PC-9 (cell line): ENCODE measurements around the gene HJV. TPM values are rescaled to one million over a fixed set of nuclear protein-coding genes. Genes with fewer than 3 reads are reported as not detected.

ENCODE experiments used
- BruUV-seq: library from RNA; stranded (reverse); fragments of 400-500 nt; replicated peaks from 2 replicates; lab custom pipeline; 2021; lab: Mats Ljungman, UMichigan
- CTCF ChIA-PET: fragments of 300-600 bp; sonication (Branson Sonifier 250); formaldehyde crosslinking; loops from one replicate; lab custom pipeline; 2022; ENCODE audit warnings: antibody characterized with exemption; lab: Charles Lee
- POLR2A ChIA-PET: fragments of 300-600 bp; sonication (Branson Sonifier 250); formaldehyde crosslinking; loops from one replicate; lab custom pipeline; 2022; ENCODE audit warnings: antibody characterized with exemption; ENCODE audit not compliant: unreplicated experiment; lab: Charles Lee
- DNase-seq, 2 experiments: peaks; one replicate each; pipeline versions ENCODE4 v3.0.0 to v3.0.0-alpha.2; 2015 to 2022; ENCODE audit warnings: mixed read lengths in 1 of 2
- H2AFZ ChIP-seq: fragments of 200-600 bp; sonication (generic); 2 replicates; pipeline ENCODE4 v1.8.1; 2017; ENCODE audit warnings: antibody characterized with exemption
- H3F3A ChIP-seq: fragments of 200-600 bp; sonication (generic); 2 replicates; pipeline ENCODE4 v1.8.1; 2017; ENCODE audit warnings: antibody characterized with exemption, mild to moderate bottlenecking, low read depth; ENCODE audit not compliant: insufficient read depth
- H3K27ac ChIP-seq: fragments of 200-600 bp; sonication (generic); 2 replicates; pipeline ENCODE4 v1.6.1; 2016; ENCODE audit warnings: mixed run types
- H3K27me3 ChIP-seq: fragments of 200-600 bp; sonication (generic); 2 replicates; pipeline ENCODE4 v1.6.1; 2016; ENCODE audit warnings: low read depth, mixed run types; ENCODE audit not compliant: insufficient read depth
- H3K36me3 ChIP-seq: fragments of 200-600 bp; sonication (generic); 2 replicates; pipeline ENCODE4 v1.6.1; 2016; ENCODE audit warnings: low read depth, mixed run types
- H3K4me1 ChIP-seq: fragments of 200-600 bp; sonication (generic); replicated peaks from 2 replicates; pipeline ENCODE4 v1.6.1; 2016; ENCODE audit warnings: mixed run types; ENCODE audit not compliant: insufficient read depth
- H3K4me2 ChIP-seq: fragments of 200-600 bp; sonication (generic); 2 replicates; pipeline ENCODE4 v1.6.1; 2017; ENCODE audit warnings: mixed run types
- H3K4me3 ChIP-seq: fragments of 200-600 bp; sonication (generic); 2 replicates; pipeline ENCODE4 v1.6.1; 2016; ENCODE audit warnings: mixed run types
- H3K79me2 ChIP-seq: fragments of 200-600 bp; sonication (generic); 2 replicates; pipeline ENCODE4 v1.6.1; 2017; ENCODE audit warnings: low read depth, mixed run types
- H3K9me2 ChIP-seq: fragments of 200-600 bp; sonication (generic); 2 replicates; pipeline ENCODE4 v1.8.1; 2017; ENCODE audit warnings: mild to moderate bottlenecking; ENCODE audit not compliant: insufficient read depth
- H3K9me3 ChIP-seq: fragments of 200-600 bp; sonication (generic); 2 replicates; pipeline ENCODE4 v1.8.1; 2016; ENCODE audit warnings: low read depth; ENCODE audit not compliant: insufficient read depth
- H4K20me1 ChIP-seq: fragments of 200-600 bp; sonication (generic); 2 replicates; pipeline ENCODE4 v1.8.1; 2017; ENCODE audit not compliant: insufficient read depth
- EZH2 ChIP-seq: fragments of 200-600 bp; sonication (generic); IDR thresholded peaks from 2 replicates; pipeline ENCODE4 v1.8.0; 2017; ENCODE audit warnings: antibody characterized with exemption, low read depth
- intact Hi-C: fragments of 100-400 bp; cut with micrococcal nuclease; formaldehyde crosslinking; loops from one replicate; pipeline ENCODE4 v1.10.0; 2022; ENCODE audit not compliant: unreplicated experiment
- total RNA-seq: library from RNA; stranded (reverse); gene quantifications from 2 replicates; pipeline ENCODE4 v1.2.3, GENCODE V29; 2021
- TF ChIP-seq, protein P1 (sequence below): fragments of 200-600 bp; sonication (generic); conservative IDR thresholded peaks from 2 replicates; pipeline ENCODE4 v1.6.1; 2017; ENCODE audit warnings: mixed run types, antibody characterized with exemption, mild to moderate bottlenecking, moderate library complexity

HJV gene
- total RNA-seq, 1 experiment from 2014 or later = not detected

DNA sequence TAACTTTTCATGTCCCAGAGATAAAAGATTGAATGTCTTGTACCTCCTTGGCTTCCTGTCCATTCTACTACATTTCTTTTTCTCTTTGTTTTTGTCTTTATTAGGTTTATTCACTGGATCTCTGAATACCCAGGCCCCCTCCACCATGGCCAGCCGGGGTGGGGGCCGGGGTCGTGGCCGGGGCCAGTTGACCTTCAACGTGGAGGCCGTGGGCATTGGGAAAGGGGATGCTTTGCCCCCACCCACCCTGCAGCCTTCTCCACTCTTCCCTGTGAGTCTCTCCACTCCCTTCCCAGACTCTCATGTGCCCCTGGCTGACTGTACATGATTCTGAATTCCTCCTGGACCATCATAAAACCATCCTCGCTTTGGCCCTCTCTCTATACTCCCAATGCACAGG is 46.8 kb downstream of the HJV start:
- Histone ChIP-seq H4K20me1 (no peaks in the 10 kb centered on the region), H3F3A (peaks cover 21% of the 10 kb centered on the region), H3K4me3 (no peak overlapping the region), H3K79me2 (no peaks in the 10 kb centered on the region), H3K4me1 (peaks cover 20% of the 10 kb centered on the region), H3K27me3 (no peaks in the 10 kb centered on the region), H3K9me2 (no peaks in the 10 kb centered on the region), H2AFZ (no peak overlapping the region), H3K27ac (no peak overlapping the region), H3K4me2 (no peak overlapping the region), H3K36me3 (no peaks in the 10 kb centered on the region), H3K9me3 (no peaks in the 10 kb centered on the region)
- no TSS peak for BruUV-seq
- intact Hi-C loops = loop anchor here (2.0 to 5.0 kb wide), 2 partner anchors 57 to 126 kb away; partner anchors contain the start of gene PEX11B
- POLR2A ChIA-PET = no interaction called here
- TF ChIP-seq, protein P1, sequence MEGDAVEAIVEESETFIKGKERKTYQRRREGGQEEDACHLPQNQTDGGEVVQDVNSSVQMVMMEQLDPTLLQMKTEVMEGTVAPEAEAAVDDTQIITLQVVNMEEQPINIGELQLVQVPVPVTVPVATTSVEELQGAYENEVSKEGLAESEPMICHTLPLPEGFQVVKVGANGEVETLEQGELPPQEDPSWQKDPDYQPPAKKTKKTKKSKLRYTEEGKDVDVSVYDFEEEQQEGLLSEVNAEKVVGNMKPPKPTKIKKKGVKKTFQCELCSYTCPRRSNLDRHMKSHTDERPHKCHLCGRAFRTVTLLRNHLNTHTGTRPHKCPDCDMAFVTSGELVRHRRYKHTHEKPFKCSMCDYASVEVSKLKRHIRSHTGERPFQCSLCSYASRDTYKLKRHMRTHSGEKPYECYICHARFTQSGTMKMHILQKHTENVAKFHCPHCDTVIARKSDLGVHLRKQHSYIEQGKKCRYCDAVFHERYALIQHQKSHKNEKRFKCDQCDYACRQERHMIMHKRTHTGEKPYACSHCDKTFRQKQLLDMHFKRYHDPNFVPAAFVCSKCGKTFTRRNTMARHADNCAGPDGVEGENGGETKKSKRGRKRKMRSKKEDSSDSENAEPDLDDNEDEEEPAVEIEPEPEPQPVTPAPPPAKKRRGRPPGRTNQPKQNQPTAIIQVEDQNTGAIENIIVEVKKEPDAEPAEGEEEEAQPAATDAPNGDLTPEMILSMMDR = no peak
- no peak for TF ChIP-seq EZH2
- CTCF ChIA-PET = no interaction called here
- no peak for DNase-seq

DNA sequence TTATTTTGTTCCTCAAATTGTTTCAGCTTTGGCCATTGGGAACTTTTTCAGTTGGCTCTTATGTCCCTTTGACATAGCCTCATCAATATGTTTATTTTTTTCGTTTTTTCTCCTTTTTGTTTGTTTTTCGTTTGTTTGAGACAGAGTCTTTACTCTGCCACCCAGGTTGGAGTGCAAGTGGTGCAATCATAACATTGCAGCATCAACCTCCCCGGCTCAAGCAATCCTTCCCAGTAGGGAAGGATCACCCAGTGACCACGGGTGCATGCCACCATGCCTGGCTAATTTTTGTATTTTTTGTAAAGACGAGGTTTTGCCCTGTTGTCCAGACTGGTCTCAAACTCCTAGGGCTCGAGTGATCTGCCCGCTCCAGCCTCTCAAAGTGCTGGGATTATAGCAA is 49.0 kb downstream of the HJV start:
- H3K4me2 ChIP-seq = no peak overlapping the region
- CTCF ChIA-PET = no interaction called here

More for the DNA sequence above, 49.0 kb downstream of the HJV start:
- intact Hi-C loops = no loop called here
- Histone ChIP-seq H3K9me2 (no peaks in the 10 kb centered on the region), H3K4me1 (peaks cover under 1% of the 10 kb centered on the region), H3K9me3 (no peaks in the 10 kb centered on the region), H3K36me3 (no peaks in the 10 kb centered on the region), H3K27ac (no peak overlapping the region), H2AFZ (no peak overlapping the region), H3K4me3 (no peak overlapping the region), H3F3A (peaks cover 3% of the 10 kb centered on the region; the same call in 1 of the 2 replicates), H3K27me3 (no peaks in the 10 kb centered on the region), H4K20me1 (no peaks in the 10 kb centered on the region), H3K79me2 (no peaks in the 10 kb centered on the region)
- POLR2A ChIA-PET = no interaction called here
- no peak for DNase-seq
- no TSS peak for BruUV-seq
- TF ChIP-seq, protein P1 = no peak
- TF ChIP-seq EZH2 = no peak

Other genes starting within 250 kb of the HJV start
- 8.8 and 11.0 TPM in 2 replicates for gene RNF115, start 197.6 kb downstream of the HJV start, total RNA-seq
- 21.2 and 21.4 TPM in 2 replicates for gene POLR3C, start 197.5 kb downstream of the HJV start, total RNA-seq
- 1.0 and 1.5 TPM in 2 replicates for gene NUDT17, start 176.1 kb downstream of the HJV start, total RNA-seq
- 44.3 and 57.8 TPM in 2 replicates for gene PIAS3, start 162.7 kb downstream of the HJV start, total RNA-seq
- 0.78 and 1.2 TPM in 2 replicates for gene ANKRD35, start 135.9 kb downstream of the HJV start, total RNA-seq
- gene ITGA10, start 111.7 kb downstream of the HJV start, total RNA-seq = 0.33 and 0.88 TPM in 2 replicates
- 19.7 and 19.8 TPM in 2 replicates for gene PEX11B, start 103.0 kb downstream of the HJV start, total RNA-seq
- gene RBM8A, start 94.3 kb downstream of the HJV start, total RNA-seq = 129 and 181 TPM in 2 replicates
- gene LIX1L, start 63.7 kb downstream of the HJV start, total RNA-seq = 0.48 and 0.50 TPM in 2 replicates
- gene ANKRD34A, start 57.2 kb downstream of the HJV start, total RNA-seq = 0.33 and 0.50 TPM in 2 replicates
- 7.2 and 10.6 TPM in 2 replicates for gene POLR3GL, start 57.0 kb downstream of the HJV start, total RNA-seq
- 95.7 and 131 TPM in 2 replicates for gene TXNIP, start 25.2 kb downstream of the HJV start, total RNA-seq
- gene NBPF10, start 123.1 kb upstream of the HJV start, total RNA-seq = 5.0 and 5.7 TPM in 2 replicates
- gene NOTCH2NLA, start 207.3 kb upstream of the HJV start, total RNA-seq = 45.8 and 57.5 TPM in 2 replicates